Liver (tissue), 3 donors: ENCODE data around the gene TECPR1.

Experiments used
- ATF3 ChIP-seq: IDR thresholded peaks from 2 replicates; pipeline ENCODE4 v1.6.1; 2016; ENCODE audit warnings: antibody characterized with exemption
- CTCF ChIP-seq: fragments of 150-350 bp; IDR thresholded peaks from 2 replicates; pipeline ENCODE4 v1.5.1; 2017; ENCODE audit warnings: improper control_type of control experiment, low read depth, low read length; ENCODE audit not compliant: missing input control
- EGR1 ChIP-seq, 2 donors: IDR thresholded peaks; 2 replicates each; pipeline ENCODE4 v1.6.1; 2016 to 2018; ENCODE audit warnings: antibody characterized with exemption in 2 of 2, low read depth in 2 of 2
- HNF4G ChIP-seq: IDR thresholded peaks from 2 replicates; pipeline ENCODE4 v1.6.1; 2016; ENCODE audit warnings: antibody characterized with exemption
- JUND ChIP-seq, 2 donors: IDR thresholded peaks; 2 replicates each; pipeline ENCODE4 v1.6.1; 2016; ENCODE audit warnings: antibody characterized with exemption in 2 of 2
- MAX ChIP-seq: IDR thresholded peaks from 2 replicates; pipeline ENCODE4 v1.6.1; 2016; ENCODE audit warnings: antibody characterized with exemption
- RAD21 ChIP-seq, 2 donors: IDR thresholded peaks; 2 replicates each; pipeline ENCODE4 v1.6.1; 2016; ENCODE audit warnings: antibody characterized with exemption in 2 of 2, mild to moderate bottlenecking in 2 of 2
- RXRA ChIP-seq, 2 donors: IDR thresholded peaks; 2 replicates each; pipeline ENCODE4 v1.6.1; 2017 to 2018; ENCODE audit warnings: antibody characterized with exemption in 2 of 2, mild to moderate bottlenecking in 1 of 2
- SP1 ChIP-seq: IDR thresholded peaks from 2 replicates; pipeline ENCODE4 v1.6.1; 2018; ENCODE audit warnings: antibody characterized with exemption, mild to moderate bottlenecking
- TAF1 ChIP-seq: conservative IDR thresholded peaks from 2 replicates; pipeline ENCODE4 v1.6.1; 2016; ENCODE audit warnings: antibody characterized with exemption, mild to moderate bottlenecking
- YY1 ChIP-seq: IDR thresholded peaks from 2 replicates; pipeline ENCODE4 v1.6.1; 2016; ENCODE audit warnings: antibody characterized with exemption, mild to moderate bottlenecking
- TF ChIP-seq, protein P1 (sequence below): IDR thresholded peaks from 2 replicates; pipeline ENCODE4 v1.6.1; 2016; ENCODE audit warnings: antibody characterized with exemption, mild to moderate bottlenecking
- donor health status: healthy.
- donor health status: healthy.

GRCh38 chr7:98205162-98205845, 46.7 kb downstream of the TECPR1 start:
- no peak for TF ChIP-seq RXRA (IDR thresholded peaks at IDR 0.05)
- TF ChIP-seq EGR1 (IDR thresholded peaks at IDR 0.05; ENCODE audit: low read depth in 2 of 2): no peak
- TF ChIP-seq CTCF: no peak
- TF ChIP-seq RAD21 (IDR thresholded peaks at IDR 0.05): no peak
- TF ChIP-seq MAX: no peak
- TF ChIP-seq, protein P1, sequence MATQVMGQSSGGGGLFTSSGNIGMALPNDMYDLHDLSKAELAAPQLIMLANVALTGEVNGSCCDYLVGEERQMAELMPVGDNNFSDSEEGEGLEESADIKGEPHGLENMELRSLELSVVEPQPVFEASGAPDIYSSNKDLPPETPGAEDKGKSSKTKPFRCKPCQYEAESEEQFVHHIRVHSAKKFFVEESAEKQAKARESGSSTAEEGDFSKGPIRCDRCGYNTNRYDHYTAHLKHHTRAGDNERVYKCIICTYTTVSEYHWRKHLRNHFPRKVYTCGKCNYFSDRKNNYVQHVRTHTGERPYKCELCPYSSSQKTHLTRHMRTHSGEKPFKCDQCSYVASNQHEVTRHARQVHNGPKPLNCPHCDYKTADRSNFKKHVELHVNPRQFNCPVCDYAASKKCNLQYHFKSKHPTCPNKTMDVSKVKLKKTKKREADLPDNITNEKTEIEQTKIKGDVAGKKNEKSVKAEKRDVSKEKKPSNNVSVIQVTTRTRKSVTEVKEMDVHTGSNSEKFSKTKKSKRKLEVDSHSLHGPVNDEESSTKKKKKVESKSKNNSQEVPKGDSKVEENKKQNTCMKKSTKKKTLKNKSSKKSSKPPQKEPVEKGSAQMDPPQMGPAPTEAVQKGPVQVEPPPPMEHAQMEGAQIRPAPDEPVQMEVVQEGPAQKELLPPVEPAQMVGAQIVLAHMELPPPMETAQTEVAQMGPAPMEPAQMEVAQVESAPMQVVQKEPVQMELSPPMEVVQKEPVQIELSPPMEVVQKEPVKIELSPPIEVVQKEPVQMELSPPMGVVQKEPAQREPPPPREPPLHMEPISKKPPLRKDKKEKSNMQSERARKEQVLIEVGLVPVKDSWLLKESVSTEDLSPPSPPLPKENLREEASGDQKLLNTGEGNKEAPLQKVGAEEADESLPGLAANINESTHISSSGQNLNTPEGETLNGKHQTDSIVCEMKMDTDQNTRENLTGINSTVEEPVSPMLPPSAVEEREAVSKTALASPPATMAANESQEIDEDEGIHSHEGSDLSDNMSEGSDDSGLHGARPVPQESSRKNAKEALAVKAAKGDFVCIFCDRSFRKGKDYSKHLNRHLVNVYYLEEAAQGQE: no peak
- TF ChIP-seq ATF3: no peak
- no peak for TF ChIP-seq HNF4G
- no peak for TF ChIP-seq JUND (IDR thresholded peaks at IDR 0.05)
- TF ChIP-seq YY1: no peak
- TF ChIP-seq SP1: no peak
- no peak for TF ChIP-seq TAF1
